GM23248 (cell line): ENCODE measurements around the gene CIROP.

Experiments used
- EZH2 ChIP-seq: fragments of 200-600 bp; sonication (generic); IDR thresholded peaks from 2 replicates; pipeline ENCODE4 v1.6.1; 2018; ENCODE audit warnings: antibody characterized with exemption, mild to moderate bottlenecking; ENCODE audit not compliant: insufficient read depth, poor library complexity, severe bottlenecking
- EZH2phosphoT487 ChIP-seq: fragments of 200-600 bp; sonication (generic); IDR thresholded peaks from 2 replicates; pipeline ENCODE4 v1.6.1; 2018; ENCODE audit warnings: antibody characterized with exemption, moderate library complexity, mild to moderate bottlenecking, low read depth; ENCODE audit not compliant: insufficient read depth

DNA sequence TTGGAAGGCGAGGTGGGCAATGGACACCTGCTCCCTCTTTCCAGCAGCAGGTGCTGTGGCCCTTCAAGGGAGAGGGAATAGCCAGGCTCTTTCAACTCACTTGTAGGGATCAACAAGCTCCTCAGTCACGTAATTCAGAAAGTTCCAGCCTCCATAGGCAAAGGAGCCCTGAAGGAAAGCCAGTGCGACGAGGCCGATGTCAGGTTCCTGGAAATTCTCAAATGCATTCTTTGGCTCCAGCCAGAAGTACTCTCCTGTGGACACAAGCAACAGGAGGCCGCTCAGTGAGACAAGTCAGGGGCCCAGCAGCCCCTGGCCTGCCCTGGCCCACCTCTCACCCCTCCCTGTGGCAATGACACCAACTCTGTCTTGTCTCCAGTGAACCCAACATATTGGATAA, 35.6 kb upstream of the CIROP start:
- no peak for TF ChIP-seq EZH2
- TF ChIP-seq EZH2phosphoT487: no peak
